K562 (cell line): ENCODE measurements around the gene FKBP11. TPM values are rescaled to one million over a fixed set of nuclear protein-coding genes. Genes with fewer than 3 reads are reported as not detected.
A peak's percentile ranks its signal among the peaks of the same experiment; 100 is the strongest.

Experiments used
- CHD2 ChIP-seq: IDR thresholded peaks from 2 replicates; pipeline ENCODE4 v1.6.1; 2011; ENCODE audit warnings: low read depth, low read length
- CTBP1 ChIP-seq: fragments of 450-650 bp; IDR thresholded peaks from 2 replicates; pipeline ENCODE4 v1.6.1; 2016; ENCODE audit warnings: borderline replicate concordance
- ELF1 ChIP-seq: fragments of 200-800 bp; sonication (Bioruptor generic); IDR thresholded peaks from 2 replicates; pipeline ENCODE4 v1.6.1; 2016; ENCODE audit warnings: missing genetic modification characterization, missing compliant biosample characterization
- FIP1L1 ChIP-seq: fragments of 200-400 bp; formaldehyde crosslinking; IDR thresholded peaks from 2 replicates; pipeline ENCODE4 v1.6.1; 2018; ENCODE audit warnings: mild to moderate bottlenecking, low read depth, low read length; ENCODE audit not compliant: poor library complexity, severe bottlenecking
- GABPA ChIP-seq: fragments of 200-800 bp; sonication (Bioruptor generic); conservative IDR thresholded peaks from 2 replicates; pipeline ENCODE4 v1.6.1; 2016; ENCODE audit warnings: low read depth, missing genetic modification characterization, missing compliant biosample characterization
- ZBTB11 ChIP-seq, 3 experiments: fragments of 200-800 bp in 1 of 3; fragments of 250-450 bp in 1 of 3; fragments of 450-650 bp in 1 of 3; sonication (Bioruptor Pico) in 1 of 3; sonication (Bioruptor generic) in 1 of 3; formaldehyde crosslinking in 1 of 3; IDR thresholded peaks; 2 replicates each; pipeline versions ENCODE4 v1.6.1 to v1.8.0; 2016 to 2022; ENCODE audit warnings: mild to moderate bottlenecking in 2 of 3, missing genetic modification characterization in 2 of 3, missing compliant biosample characterization in 1 of 3, moderate library complexity in 1 of 3
- polyA plus RNA-seq, 8 experiments: library from polyadenylated mRNA; depleted of rRNA in 4 of 8; stranded (reverse) in 5 of 8; unstranded in 3 of 8; fragments of >200 nt; fragmentation: Nextera tagmentation in 2 of 8; fragmentation: Illumina TruSeq in 1 of 8; extraction: Ambion mirVana in 2 of 8; extraction: Trizol in 1 of 8; gene quantifications; 2 replicates each; pipeline versions ENCODE4 v1.2.1 to v1.2.3, GENCODE V29; 2011 to 2014; ENCODE audit warnings: inconsistent platforms in 1 of 8, missing spikeins in 1 of 8
- total RNA-seq, 7 experiments: library from RNA; depleted of rRNA in 6 of 7; stranded (reverse); fragments of >200 nt in 6 of 7; fragmentation: Illumina TruSeq in 2 of 7; extraction: Trizol in 2 of 7; gene quantifications; 2 replicates each; pipeline versions ENCODE4 v1.2.1 to v1.2.3, GENCODE V29; 2011 to 2021; ENCODE audit warnings: low replicate concordance in 1 of 7
- TF ChIP-seq, protein P1 (sequence below): fragments of 450-650 bp; IDR thresholded peaks from 2 replicates; pipeline ENCODE4 v1.6.1; 2018; ENCODE audit warnings: mild to moderate bottlenecking, low read depth; ENCODE audit not compliant: partially characterized antibody
- TF ChIP-seq, protein P2 (sequence below), 2 experiments: fragments of 450-650 bp in 1 of 2; sonication (generic) in 1 of 2; formaldehyde crosslinking in 1 of 2; IDR thresholded peaks; 2 replicates each; pipeline versions ENCODE4 v1.7.1 to v1.9.0; 2016 to 2022; ENCODE audit warnings: inconsistent platforms in 1 of 2, mild to moderate bottlenecking in 1 of 2, missing genetic modification reagents in 1 of 2

FKBP11 gene
- total and polyA plus RNA-seq, 9 of the 15 experiments (the other 6 are each of a cell fraction or from before 2014, with no cell fraction given): 1.6 to 8.2 (median 5.8) TPM

GRCh38 chr12:48957141-48958048 is 32.1 kb upstream of the FKBP11 start, which contains the start of gene ARF3 (continued):
- TF ChIP-seq ZBTB11 (CRISPR knock-in tag; IDR thresholded peaks at IDR 0.05): peak in 1 of 3 experiments; percentile 68; a peak in 1 of 6 replicates
- TF ChIP-seq, protein P1, sequence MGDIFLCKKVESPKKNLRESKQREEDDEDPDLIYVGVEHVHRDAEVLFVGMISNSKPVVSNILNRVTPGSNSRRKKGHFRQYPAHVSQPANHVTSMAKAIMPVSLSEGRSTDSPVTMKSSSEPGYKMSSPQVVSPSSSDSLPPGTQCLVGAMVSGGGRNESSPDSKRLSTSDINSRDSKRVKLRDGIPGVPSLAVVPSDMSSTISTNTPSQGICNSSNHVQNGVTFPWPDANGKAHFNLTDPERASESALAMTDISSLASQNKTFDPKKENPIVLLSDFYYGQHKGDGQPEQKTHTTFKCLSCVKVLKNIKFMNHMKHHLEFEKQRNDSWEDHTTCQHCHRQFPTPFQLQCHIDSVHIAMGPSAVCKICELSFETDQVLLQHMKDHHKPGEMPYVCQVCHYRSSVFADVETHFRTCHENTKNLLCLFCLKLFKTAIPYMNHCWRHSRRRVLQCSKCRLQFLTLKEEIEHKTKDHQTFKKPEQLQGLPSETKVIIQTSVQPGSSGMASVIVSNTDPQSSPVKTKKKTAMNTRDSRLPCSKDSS: no peak
- TF ChIP-seq, protein P2, sequence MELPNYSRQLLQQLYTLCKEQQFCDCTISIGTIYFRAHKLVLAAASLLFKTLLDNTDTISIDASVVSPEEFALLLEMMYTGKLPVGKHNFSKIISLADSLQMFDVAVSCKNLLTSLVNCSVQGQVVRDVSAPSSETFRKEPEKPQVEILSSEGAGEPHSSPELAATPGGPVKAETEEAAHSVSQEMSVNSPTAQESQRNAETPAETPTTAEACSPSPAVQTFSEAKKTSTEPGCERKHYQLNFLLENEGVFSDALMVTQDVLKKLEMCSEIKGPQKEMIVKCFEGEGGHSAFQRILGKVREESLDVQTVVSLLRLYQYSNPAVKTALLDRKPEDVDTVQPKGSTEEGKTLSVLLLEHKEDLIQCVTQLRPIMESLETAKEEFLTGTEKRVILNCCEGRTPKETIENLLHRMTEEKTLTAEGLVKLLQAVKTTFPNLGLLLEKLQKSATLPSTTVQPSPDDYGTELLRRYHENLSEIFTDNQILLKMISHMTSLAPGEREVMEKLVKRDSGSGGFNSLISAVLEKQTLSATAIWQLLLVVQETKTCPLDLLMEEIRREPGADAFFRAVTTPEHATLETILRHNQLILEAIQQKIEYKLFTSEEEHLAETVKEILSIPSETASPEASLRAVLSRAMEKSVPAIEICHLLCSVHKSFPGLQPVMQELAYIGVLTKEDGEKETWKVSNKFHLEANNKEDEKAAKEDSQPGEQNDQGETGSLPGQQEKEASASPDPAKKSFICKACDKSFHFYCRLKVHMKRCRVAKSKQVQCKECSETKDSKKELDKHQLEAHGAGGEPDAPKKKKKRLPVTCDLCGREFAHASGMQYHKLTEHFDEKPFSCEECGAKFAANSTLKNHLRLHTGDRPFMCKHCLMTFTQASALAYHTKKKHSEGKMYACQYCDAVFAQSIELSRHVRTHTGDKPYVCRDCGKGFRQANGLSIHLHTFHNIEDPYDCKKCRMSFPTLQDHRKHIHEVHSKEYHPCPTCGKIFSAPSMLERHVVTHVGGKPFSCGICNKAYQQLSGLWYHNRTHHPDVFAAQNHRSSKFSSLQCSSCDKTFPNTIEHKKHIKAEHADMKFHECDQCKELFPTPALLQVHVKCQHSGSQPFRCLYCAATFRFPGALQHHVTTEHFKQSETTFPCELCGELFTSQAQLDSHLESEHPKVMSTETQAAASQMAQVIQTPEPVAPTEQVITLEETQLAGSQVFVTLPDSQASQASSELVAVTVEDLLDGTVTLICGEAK (IDR thresholded peaks at IDR 0.05): peak; percentile 78
- TF ChIP-seq, protein P2 (CRISPR knock-in tag; IDR thresholded peaks at IDR 0.05): no peak
- TF ChIP-seq CHD2: peak; percentile 100
- TF ChIP-seq CTBP1: peak; percentile 11; the same call in 1 of the 2 replicates
- peak; percentile 80 for TF ChIP-seq GABPA (tag)
- peak; percentile 67 for TF ChIP-seq ELF1 (tag)
- no peak for TF ChIP-seq FIP1L1
